Stimulated activated CD8-positive, alpha-beta memory T cell treated with anti-CD3 and anti-CD28 coated beads, Interleukin-15, amount 100 ng/mL, for 4 hours (primary cell): Measurements from ENCODE around the gene PLEKHA6.
"Not testable (repeated sequence)": the region's sequence is repeated elsewhere in the genome, so short reads cannot be mapped to it uniquely, and the experiment has no call there.

ENCODE experiments used
- DNase-seq, 2 donors: peaks; one replicate each; pipeline ENCODE4 v3.0.0-alpha.2; 2020; ENCODE audit warnings: low read depth in 2 of 2

Gene PLEKHA6

DNA sequence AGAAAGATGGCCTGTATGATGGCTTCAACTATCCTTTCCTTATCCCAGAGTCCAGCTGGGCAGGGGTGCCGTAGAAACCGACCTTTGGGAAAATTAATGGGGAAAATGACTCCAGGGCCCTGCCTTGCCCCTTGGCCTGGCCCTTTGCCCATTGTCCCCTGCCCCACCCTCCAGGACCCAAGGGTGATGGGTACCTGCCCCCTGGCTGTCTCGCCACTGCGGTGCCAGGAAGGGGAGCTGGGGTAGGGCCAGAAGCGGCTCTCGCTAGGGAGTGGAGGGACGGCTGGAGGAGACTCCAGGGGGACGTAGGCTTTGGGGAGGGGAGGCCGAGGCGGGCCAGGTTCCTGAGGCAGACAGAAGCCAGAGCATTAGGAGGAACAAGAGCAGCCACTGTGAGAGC is 116.8 kb downstream of the PLEKHA6 start:
- no peak for DNase-seq

DNA sequence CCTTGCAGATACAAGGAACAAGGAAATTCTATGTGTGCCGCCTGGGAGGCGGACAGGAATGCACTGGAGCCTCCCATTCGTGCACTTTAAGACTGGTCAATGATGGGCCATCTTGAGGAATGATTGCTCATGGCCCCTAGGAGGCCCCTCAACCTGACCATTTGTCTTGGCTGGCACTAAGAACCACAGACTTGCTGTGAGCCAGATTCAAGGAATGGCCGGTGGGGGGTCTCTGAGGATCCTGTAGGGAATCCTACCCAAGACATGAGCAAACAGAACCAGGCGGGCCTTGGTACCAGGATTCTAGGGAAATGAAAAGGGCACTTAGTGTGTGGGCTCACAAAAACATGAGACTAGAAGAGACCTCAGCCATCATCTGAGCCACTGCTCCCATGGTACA is 117.8 kb downstream of the PLEKHA6 start:
- DNase-seq: no peak

DNA sequence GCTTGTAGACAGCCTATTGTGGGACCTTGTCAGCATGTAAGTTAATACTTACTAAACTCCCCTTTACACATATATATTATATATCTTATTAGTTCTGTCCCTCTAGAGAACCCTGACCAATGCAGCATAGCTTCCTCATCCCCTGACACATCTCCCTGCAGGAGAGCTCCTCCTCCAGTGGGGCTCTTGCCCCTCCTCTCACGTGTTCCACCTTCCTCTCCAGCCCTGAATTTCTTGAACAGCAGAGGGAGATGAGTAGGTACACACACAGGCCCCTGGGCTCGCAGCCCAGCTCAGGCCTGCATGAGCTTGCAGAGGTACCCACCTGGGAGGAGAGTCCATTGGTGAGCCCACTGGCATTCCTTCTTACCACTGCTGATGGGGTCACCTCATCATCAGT is 118.7 kb downstream of the PLEKHA6 start:
- DNase-seq: no peak

DNA sequence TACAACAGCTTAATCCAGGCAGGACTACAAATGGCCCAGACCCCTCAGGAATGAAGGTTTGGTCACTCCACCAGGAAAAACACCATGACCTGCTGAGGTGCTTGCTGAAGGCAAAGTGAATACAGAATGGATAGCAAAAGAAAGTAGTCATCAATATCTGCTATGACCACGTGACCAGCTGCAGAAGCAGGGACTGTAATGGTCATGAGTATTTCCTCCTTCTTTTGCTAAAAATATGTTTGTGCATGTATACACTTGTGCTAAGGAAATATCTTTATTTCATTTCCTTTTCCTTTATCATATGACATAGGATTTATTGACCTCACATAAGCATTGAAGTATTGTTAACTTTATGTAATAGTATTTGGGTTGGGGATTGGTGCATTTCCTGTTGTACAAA is 119.5 kb downstream of the PLEKHA6 start:
- DNase-seq: no peak

DNA sequence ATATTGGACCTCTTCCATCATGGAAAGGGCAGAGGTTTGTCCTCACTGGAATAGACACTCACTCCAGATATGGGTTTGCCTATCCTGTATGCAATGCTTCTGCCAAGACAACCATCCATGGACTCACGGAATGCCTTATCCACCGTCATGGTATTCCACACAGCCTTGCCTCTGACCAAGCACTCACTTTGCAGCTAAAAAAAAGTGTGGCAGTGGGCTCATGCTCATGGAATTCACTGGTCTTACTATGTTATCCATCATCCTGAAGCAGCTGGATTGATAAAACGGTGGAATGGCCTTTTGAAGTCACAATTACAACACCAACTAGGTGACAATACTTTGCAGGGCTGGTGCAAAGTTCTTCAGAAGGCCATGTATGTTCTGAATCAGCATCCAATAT is 120.3 kb downstream of the PLEKHA6 start:
- not testable (repeated sequence) for DNase-seq

DNA sequence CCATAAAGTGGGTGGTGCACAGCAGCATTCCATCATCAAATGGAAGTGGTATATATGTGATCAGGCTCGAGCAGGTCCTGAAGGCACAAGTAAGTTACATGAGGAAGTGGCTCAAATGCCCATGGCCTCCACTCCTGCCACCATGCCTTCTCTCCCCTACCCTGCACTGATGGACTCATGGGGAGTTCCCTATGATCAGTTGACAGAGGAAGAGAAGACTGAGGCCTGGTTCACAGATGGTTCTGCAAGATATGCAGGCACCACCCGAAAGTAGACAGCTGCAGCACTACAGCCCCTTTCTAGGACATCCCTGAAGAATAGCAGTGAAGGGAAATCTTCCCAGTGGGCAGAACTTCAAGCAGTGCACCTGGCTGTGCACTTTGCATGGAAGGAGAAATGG is 121.2 kb downstream of the PLEKHA6 start:
- not testable (repeated sequence) for DNase-seq

DNA sequence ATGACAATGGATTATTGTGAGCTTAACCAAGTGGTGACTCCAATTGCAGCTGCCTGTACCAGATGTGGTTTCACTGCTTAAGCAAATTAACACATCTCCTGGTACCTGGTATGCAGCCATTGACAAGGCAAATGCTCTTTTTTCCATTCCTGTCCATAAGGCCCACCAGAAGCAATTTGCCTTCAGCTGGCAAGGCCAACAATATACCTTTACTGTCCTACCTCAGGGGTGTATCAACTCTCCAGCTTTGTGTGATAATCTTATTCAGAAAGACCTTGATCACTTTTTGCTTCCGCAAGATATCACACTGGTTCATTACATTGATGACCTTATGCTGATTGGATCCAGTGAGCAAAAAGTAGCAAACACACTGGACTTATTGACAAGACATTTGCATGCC is 122.2 kb downstream of the PLEKHA6 start:
- not testable (repeated sequence) for DNase-seq

DNA sequence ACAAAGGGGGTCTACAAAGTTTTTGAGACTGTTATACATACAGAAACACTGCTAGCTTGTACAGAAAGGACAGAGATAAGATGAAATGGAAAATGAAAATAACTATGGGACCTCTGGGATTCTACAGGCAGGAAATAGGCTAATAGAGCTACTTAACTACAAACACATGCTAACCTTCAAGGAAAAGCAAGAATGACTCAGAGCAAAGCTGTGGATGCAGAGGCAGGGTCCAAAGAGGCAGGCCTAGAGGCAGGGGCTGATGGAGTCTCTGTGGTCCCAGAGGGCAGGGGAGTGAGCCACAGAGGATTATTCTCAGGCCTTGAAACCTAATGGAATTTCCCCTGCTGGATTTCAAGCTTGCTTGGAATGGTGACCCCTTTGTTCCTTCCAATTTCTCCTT is 127.2 kb downstream of the PLEKHA6 start:
- no peak for DNase-seq

DNA sequence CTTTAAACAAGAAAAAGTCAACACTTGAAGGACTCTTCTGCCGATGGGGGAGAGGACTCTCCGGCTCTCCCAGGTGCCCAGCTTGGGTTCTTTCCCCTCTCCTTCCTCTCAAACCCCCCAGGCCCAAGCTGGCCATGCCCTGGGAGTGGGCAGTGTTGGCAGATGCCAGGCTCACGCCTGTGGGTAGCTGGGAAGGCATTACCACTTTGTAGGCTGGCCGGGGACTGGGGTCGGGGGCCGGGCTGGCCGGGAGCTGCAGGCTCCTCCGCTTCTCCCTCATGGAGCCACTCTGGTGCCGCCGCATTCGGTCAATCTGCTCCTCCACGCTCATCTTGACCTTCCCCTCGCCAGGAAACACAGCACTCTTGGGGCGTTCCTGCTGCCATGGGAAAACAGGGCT is 129.5 kb downstream of the PLEKHA6 start:
- no peak for DNase-seq

DNA sequence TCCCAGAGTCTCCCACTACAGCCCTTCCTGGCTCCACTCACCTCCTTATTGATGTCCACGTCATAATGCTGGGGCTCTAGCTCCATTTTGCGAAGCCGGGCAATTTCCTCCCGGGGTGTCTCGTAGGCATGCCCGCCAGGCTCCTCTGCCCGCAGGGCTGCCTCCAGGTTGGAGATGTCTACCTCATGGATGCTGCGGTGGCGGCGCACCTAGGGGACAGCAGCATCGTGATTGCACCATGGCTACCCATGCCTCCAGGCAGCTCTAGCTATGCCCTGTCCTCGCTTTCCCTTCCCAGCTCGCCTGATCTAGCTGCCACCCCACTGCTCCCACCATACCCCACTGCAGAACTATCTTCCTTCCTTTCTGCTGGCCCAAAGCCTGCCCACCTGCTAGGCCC is 130.8 kb downstream of the PLEKHA6 start:
- no peak for DNase-seq

DNA sequence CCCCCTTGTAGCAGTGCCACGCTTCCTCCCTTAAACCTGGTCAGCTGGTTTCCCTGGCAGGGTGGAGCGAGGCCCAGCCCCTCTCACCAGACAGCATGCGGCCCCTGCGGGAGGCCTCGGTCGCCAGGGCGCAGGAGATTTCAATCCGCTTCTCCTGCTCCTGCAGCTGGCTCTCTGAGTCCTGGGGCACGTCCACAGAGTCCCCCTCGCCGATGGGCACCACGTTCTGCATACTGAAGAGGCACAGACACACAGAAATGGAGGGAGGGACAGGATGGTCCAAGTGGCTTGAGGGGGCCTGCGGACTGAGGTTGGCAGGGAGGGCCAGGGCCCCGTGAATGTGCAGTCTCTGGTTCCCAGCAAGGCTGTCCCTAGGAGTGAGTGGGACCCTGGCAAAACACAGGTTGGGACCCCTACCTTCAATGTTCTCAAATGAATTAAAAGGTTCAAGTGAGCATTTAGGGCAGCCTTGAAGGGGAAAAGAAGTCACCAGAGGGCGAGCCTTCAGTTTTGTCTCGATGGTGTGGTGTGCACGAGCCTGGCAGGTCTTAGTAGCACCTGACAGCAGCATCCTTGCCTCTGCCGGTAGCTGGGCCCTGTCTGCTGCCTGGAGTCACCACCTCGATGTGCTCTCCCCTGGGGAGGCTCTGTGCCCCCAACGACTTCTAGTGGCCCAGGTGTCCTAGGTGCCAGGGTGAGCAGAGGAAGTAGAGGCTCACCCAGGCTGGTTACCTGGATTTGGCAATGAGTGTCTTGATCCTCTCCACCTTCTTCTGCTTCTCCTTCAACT is 131.5 kb downstream of the PLEKHA6 start:
- no peak for DNase-seq

DNA sequence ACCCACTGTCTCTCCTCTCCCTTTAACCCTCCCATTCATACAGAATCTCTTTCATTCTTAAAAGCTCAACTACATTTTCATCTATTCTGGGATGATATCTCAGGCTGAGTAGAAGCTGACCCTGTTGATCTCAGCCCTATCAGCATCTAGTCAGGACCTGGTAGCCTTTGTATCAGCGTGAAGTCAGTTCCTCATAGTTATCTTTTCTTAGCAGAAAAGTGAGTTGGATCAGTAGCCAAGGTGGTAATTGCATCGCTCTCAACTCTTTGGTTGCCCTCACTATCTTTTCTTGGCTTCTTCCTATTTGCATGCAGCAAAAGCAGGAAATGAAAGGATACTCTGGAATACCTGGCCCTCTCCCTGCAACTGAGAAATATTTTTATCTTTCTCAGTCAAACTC is 132.4 kb downstream of the PLEKHA6 start:
- DNase-seq: no peak

DNA sequence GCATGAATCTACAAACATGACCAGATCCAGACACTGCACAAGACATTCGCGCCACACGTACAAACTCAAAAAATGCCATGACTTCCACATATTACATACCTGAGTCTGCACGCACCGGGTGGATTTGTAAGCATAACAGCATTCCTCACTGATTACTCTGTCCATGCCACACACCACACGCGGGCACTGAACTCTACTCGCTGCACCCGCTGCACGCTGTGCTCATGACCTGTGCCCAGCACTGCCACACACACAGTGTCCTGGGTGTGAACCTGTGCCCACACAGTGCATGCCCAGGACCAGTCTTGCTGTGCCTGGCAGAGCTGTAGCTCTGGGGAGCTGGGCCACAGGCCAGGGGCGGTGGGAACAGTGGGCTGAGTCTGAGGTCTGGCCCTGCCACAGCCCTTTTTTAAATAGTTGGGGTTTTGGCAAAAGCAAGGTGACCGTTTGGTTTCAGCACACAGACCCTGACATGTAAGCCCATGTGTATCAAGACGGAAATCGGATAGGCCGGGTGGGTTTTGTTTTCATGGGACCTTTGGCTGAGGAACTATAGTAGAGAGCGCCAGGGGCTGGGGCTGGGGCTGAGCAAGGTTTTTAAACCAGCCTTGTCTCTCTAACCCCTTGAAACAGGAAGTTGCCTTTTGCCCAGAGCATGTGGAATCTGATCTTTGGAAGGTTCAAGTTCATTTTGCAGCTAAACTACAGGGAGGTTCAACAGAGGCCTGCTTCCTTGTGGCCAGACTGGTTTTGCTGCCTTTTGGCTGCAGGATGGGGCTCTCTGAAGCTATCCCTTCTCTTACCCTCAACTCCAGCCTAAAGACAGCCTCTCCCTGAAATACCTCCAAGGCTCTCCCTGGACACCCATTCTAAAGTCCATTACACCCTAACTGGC is 133.6 kb downstream of the PLEKHA6 start:
- DNase-seq: no peak

DNA sequence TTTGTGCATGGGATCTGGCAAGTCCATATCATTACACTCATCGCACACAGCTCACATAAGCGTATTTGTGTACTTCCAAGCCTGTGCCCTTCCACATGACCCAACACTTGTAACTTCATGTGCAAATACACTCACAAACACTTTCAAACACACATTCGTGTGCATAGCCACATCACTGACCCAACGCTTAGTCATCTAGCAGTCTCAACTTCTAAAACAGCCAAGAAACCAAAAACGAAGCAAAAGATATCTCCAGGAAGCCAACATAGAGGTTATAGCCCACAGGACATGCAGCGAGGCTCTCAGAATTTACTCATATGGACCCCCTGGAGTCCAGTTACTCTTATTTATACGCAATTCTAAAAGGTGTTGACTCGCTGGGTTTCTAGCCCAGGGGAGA is 135.1 kb downstream of the PLEKHA6 start:
- no peak for DNase-seq

DNA sequence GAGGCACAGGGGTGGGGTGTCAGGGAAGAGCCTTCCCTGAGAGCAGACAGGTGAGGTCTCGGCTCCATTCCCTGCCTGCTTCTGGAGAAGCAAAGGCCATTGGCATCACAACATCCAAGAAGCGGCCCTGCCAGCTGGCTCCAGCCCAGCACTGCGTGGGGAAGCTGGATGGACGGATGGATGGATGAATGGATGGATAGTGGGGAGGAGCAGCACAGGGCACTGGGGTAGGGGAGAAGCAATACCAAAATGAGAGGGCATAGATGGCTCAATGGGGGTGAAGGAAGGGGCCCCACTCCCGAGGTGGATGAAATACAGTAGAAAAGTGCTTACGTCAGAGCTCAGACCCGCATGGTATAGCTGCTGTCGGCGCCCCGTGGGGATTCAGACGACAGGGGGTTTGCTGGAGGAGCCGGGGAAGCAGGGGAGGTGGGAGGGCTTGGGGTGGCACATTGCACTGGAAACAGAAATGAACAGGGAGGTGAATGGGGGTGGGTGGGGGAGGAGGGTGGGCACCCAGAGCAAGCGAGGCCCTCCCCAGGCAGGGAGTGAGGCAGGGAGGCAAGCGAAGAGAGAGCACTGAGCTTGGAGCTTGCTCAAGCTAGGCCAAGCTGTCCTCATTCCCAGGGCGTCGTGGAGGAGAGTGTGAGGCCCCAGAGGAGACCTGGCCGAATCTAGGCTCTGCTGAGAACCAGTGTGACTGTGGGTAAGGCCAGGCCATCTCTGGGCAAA is 136.4 kb downstream of the PLEKHA6 start:
- DNase-seq: no peak

DNA sequence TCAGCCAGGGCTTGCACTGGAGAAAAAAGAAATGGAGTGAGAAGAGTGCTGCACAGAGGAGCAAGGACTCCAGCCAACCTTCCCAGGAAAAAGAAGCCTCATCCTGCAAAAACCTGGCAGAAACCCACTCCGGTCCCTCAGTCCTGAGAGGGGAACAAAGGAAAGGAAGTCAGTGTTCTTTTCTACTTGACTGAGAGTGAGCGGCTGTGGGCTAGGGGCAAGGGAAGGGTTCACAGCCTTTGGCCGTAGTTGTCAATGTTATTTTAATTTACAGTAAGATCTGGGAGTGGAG is 137.0 kb downstream of the PLEKHA6 start:
- DNase-seq: no peak

DNA sequence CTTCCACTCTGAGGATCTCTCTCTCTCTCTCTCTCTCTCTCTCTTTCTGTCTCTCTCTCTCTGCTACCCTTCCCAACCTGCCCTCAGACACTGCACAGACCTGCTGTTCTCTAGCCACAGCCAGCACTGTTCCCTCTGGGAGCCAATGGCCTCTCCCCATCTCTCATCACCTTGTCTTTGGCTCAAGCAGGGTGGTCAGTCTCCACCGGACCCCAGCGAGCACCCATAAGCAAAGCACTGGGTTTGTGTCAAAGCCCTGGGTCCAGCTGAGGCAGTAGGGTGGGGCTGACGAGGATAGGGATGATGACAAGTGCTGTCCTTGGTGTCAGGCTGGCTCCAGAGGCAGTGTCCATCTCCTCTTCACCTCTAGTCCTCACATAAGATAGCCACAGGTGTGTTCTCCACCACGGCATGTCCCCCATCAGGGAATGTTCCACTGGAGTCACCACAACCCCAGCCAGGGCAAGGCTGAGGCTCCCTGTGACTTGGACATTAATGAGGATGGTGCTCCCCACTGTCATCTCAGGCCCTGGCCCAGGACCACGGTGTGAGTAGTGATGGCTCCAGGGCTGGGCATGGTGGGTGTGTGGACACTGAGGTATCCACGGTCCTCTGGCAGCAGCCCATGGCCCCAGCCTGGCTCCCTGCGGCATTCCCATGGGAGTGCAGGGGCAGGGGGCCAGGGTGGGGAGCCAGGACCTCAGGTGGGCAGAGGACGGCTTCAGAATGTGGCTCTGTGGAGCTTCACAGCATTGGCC is 137.5 kb downstream of the PLEKHA6 start:
- DNase-seq: no peak

DNA sequence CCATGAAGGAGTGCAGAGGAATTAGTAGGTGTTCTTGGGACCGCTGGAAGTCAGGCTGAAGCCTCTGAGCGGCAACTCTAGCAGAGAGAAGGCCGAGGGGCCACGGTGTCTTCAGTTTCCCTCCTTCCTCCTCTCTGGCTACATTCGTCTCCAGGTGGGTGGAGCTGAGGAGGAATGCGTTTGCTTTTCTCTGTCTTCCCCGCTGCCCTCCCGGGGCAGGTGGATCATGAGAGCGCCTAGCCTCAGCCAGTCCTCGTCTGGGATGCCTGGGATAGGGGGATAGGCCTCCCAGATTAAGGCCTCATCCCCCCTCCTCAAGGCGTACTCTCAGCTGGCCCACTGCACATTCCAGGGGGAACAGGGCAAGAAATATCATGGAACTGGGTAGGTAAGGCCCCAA is 138.5 kb downstream of the PLEKHA6 start:
- no peak for DNase-seq

DNA sequence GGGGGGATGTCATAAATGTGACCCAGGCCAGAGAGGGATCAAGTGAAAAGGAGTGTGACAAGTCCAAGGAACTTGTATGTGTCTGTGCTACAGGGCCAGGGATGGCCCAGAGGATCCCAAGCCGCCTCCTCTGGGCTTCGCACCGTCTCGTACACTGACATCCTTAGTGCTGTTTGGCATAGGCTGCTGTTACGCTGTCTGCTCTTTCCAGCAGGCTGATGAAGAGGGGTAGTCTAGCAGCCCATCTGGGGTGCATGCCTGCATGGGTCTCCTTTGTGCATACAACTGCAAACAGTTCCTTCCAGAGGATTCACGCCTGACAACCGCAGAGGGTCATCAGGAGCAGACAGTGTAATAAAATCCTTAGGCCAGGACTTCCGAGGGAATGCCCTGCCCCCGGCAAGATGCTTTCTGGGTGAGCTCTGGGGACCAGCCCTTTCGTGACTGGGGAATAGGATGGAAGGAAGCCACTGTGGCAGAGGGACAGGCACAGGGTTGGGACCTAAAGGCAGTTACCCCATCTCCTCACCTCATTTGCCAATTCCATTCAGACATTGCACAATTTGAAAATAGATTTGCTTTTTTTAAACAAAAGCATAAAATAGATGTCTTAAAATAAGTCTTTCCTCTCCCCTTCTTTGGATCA is 139.6 kb downstream of the PLEKHA6 start:
- no peak for DNase-seq

DNA sequence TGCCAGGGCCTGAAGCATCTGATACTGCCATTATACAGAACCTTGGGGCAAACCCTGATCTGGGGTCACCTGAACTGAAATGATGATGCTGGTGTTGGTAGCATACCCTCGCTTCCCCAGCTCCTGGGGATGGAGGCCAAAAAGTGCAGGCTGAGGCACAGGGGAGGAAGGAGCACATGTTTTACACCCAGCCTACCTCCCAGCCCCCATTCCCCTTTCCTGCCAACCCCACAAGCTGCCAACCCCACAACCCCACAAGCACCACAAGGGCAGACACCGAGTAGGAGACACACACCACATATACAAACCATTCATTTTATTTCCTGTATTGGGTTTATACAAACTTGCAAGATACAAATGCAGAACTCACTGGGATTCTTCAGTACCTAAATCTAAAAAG is 141.2 kb downstream of the PLEKHA6 start:
- DNase-seq: no peak

DNA sequence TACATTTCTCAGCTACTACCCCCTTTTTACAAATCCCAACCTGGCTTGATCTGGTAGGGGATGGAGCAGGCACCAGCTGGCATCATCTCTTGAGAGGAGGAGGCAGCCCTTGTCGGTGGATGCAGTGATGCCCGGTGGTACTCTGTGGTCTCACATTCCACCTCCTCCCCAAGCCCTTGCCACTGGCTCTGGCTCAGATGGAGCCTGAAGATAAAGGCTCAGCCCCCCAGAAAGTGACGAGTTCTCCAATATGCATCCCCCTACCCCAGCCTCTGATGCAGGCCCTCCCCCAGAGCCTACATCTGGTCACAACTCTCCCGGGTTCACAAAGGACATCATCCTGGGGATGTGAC is 142.1 kb downstream of the PLEKHA6 start:
- DNase-seq: no peak
